K562 (cell line): ENCODE data around the gene NOD2. TPM values are rescaled to one million over a fixed set of nuclear protein-coding genes. Genes with fewer than 3 reads are reported as not detected.

Experiments
- ATAC-seq: fragments of 200-7000 bp; cut with Tn5 transposase; 3 replicates; pipeline ENCODE4 v1.9.1; 2020; ENCODE audit warnings: moderate library complexity
- BruUV-seq: library from RNA; stranded (reverse); fragments of 400-500 nt; replicated peaks from 2 replicates; lab custom pipeline; 2021; lab: Mats Ljungman, UMichigan
- CTCF ChIA-PET: fragments of 300-600 bp; formaldehyde crosslinking; extraction: SDS; loops from one replicate; lab custom pipeline; 2021; ENCODE audit warnings: low intra/inter-chr PET ratio; lab: Yijun Ruan, JAX
- POLR2A ChIA-PET: fragments of 300-600, 350-650 bp; sonication (Branson Sonifier 250); formaldehyde crosslinking; extraction: SDS; loops from one replicate; lab custom pipeline; 2021; ENCODE audit warnings: antibody characterized with exemption, inconsistent platforms; lab: Yijun Ruan, JAX
- DNase-seq, 4 experiments: peaks; one replicate each; pipeline versions ENCODE4 v3.0.0 to v3.0.0-alpha.2; 2011 to 2018; ENCODE audit warnings: low spot score in 3 of 4, mixed read lengths in 3 of 4; ENCODE audit errors: extremely low read depth in 1 of 4
- FAIRE-seq: peaks from 2 replicates; lab custom pipeline; 2011; peaks lifted over from hg19 to GRCh38; lab: Jason Lieb, UNC
- H2AFZ ChIP-seq: 2 replicates; pipeline ENCODE4 v1.6.0; 2011; ENCODE audit warnings: low read depth, low read length, control low read depth, inconsistent platforms
- H3K27ac ChIP-seq: fragments of 200-600 bp; 3 replicates; pipeline ENCODE4 v1.8.0; 2011; ENCODE audit warnings: low read depth, mild to moderate bottlenecking, control low read depth, inconsistent platforms, low read length, moderate library complexity, mixed read lengths; ENCODE audit errors: extremely low read depth
- H3K27me3 ChIP-seq, 2 experiments: fragments of 300-600 bp in 1 of 2; 2 replicates in 1 of 2; 3 replicates in 1 of 2; pipeline versions ENCODE4 v1.6.0 to v1.8.0; 2011; ENCODE audit warnings: inconsistent platforms in 2 of 2, low read length in 2 of 2, mild to moderate bottlenecking in 1 of 2, mixed read lengths in 1 of 2, moderate library complexity in 1 of 2; ENCODE audit not compliant: control insufficient read depth in 2 of 2, insufficient read depth in 2 of 2
- H3K36me3 ChIP-seq: fragments of 300-600 bp; 3 replicates; pipeline ENCODE4 v1.8.0; 2011; ENCODE audit warnings: mild to moderate bottlenecking, low read length, inconsistent platforms; ENCODE audit not compliant: control insufficient read depth, insufficient read depth
- H3K4me1 ChIP-seq, 2 experiments: fragments of 200-600 bp in 1 of 2; replicated peaks in 1 of 2; 2 replicates in 1 of 2; 3 replicates in 1 of 2; pipeline versions ENCODE4 v1.5.1 to v1.8.0; 2011; ENCODE audit warnings: inconsistent platforms in 2 of 2, low read length in 2 of 2, mild to moderate bottlenecking in 1 of 2, mixed read lengths in 1 of 2, moderate library complexity in 1 of 2; ENCODE audit not compliant: control insufficient read depth in 2 of 2, insufficient read depth in 2 of 2
- H3K4me2 ChIP-seq: 2 replicates; pipeline ENCODE4 v1.6.1; 2011; ENCODE audit warnings: low read length, control low read depth, inconsistent platforms, mixed read lengths; ENCODE audit not compliant: insufficient read depth
- H3K4me3 ChIP-seq: fragments of 200-600 bp; sonication (generic), shearing (Covaris generic); 2 replicates; pipeline ENCODE4 v1.5.1; 2016; ENCODE audit warnings: control low read depth, inconsistent platforms
- H3K79me2 ChIP-seq: fragments of 200-600 bp; 3 replicates; pipeline ENCODE4 v1.8.0; 2011; ENCODE audit warnings: low read length, inconsistent platforms; ENCODE audit not compliant: control insufficient read depth, insufficient read depth
- H3K9ac ChIP-seq, 2 experiments: 2 replicates each; pipeline versions ENCODE4 v1.6.0 to v1.6.1; 2011; ENCODE audit warnings: low read depth in 2 of 2, low read length in 2 of 2, control low read depth in 1 of 2, inconsistent platforms in 1 of 2, mild to moderate bottlenecking in 1 of 2, mixed read lengths in 1 of 2; ENCODE audit not compliant: insufficient read depth in 1 of 2
- H3K9me1 ChIP-seq: one replicate; pipeline ENCODE4 v1.6.0; 2011; ENCODE audit warnings: inconsistent platforms, mild to moderate bottlenecking, low read length, moderate library complexity; ENCODE audit not compliant: control insufficient read depth, insufficient read depth
- H3K9me3 ChIP-seq: replicated peaks from 2 replicates; pipeline ENCODE4 v1.5.1; 2011; ENCODE audit warnings: low read depth, low read length, inconsistent platforms; ENCODE audit not compliant: control insufficient read depth, insufficient read depth
- H4K20me1 ChIP-seq: replicated peaks from 2 replicates; pipeline ENCODE4 v1.6.1; 2011; ENCODE audit warnings: low read length, inconsistent platforms, mixed read lengths; ENCODE audit not compliant: control insufficient read depth, insufficient read depth
- BACH1 ChIP-seq: fragments of 200-800 bp; sonication (Bioruptor generic); IDR thresholded peaks from 2 replicates; pipeline ENCODE4 v1.6.1; 2016; ENCODE audit warnings: missing genetic modification characterization, missing compliant biosample characterization
- BCLAF1 ChIP-seq, 2 experiments: fragments of 450-650 bp in 1 of 2; IDR thresholded peaks; 2 replicates each; pipeline ENCODE4 v1.6.1; 2011 to 2017; ENCODE audit warnings: low read depth in 2 of 2, antibody characterized with exemption in 1 of 2, borderline replicate concordance in 1 of 2, low read length in 1 of 2, mild to moderate bottlenecking in 1 of 2, mixed read lengths in 1 of 2; ENCODE audit not compliant: control insufficient read depth in 1 of 2
- CEBPG ChIP-seq, 3 experiments: fragments of 200-800 bp in 1 of 3; sonication (Bioruptor generic) in 1 of 3; sonication (generic) in 1 of 3; formaldehyde crosslinking in 1 of 3; IDR thresholded peaks in 2 of 3; conservative IDR thresholded peaks in 1 of 3; 2 replicates each; pipeline versions ENCODE4 v1.6.1 to v1.8.0; 2016 to 2022; ENCODE audit warnings: missing compliant biosample characterization in 2 of 3, missing genetic modification characterization in 2 of 3, mild to moderate bottlenecking in 1 of 3, missing genetic modification reagents in 1 of 3
- EP400 ChIP-seq: fragments of 450-650 bp; IDR thresholded peaks from 2 replicates; pipeline ENCODE4 v1.6.1; 2017; ENCODE audit warnings: antibody characterized with exemption, mild to moderate bottlenecking, moderate library complexity
- EZH2 ChIP-seq: IDR thresholded peaks from 2 replicates; pipeline ENCODE4 v1.6.1; 2012; ENCODE audit warnings: low read depth, mild to moderate bottlenecking, inconsistent platforms, low read length, borderline replicate concordance
- KAT8 ChIP-seq: fragments of 450-650 bp; IDR thresholded peaks from 2 replicates; pipeline ENCODE4 v1.6.1; 2016; ENCODE audit warnings: low read depth, mild to moderate bottlenecking
- NCOA1 ChIP-seq: fragments of 450-650 bp; IDR thresholded peaks from 2 replicates; pipeline ENCODE4 v1.6.1; 2016; ENCODE audit warnings: low read depth
- POLR2G ChIP-seq: fragments of 200-400 bp; formaldehyde crosslinking; IDR thresholded peaks from 2 replicates; pipeline ENCODE4 v1.6.1; 2017; ENCODE audit warnings: low read depth, mild to moderate bottlenecking, antibody characterized with exemption, low read length, moderate library complexity
- SREBF2 ChIP-seq: sonication (generic); formaldehyde crosslinking; IDR thresholded peaks from 2 replicates; pipeline ENCODE4 v1.4.0; 2020; ENCODE audit warnings: mild to moderate bottlenecking, missing genetic modification reagents
- TAF15 ChIP-seq: fragments of 200-400 bp; formaldehyde crosslinking; IDR thresholded peaks from 2 replicates; pipeline ENCODE4 v1.6.1; 2017; ENCODE audit warnings: mild to moderate bottlenecking, low read depth, low read length, moderate library complexity
- ZBTB7A ChIP-seq: IDR thresholded peaks from 2 replicates; pipeline ENCODE4 v1.6.1; 2011; ENCODE audit warnings: low read depth, mild to moderate bottlenecking, low read length, moderate library complexity, borderline replicate concordance; ENCODE audit not compliant: control insufficient read depth
- ZNF217 ChIP-seq: sonication (generic); formaldehyde crosslinking; IDR thresholded peaks from 2 replicates; pipeline ENCODE4 v1.8.0; 2022; ENCODE audit warnings: mild to moderate bottlenecking, missing genetic modification reagents
- ZNF41 ChIP-seq: fragments of 250-450 bp; sonication (Bioruptor Pico); conservative IDR thresholded peaks from 2 replicates; pipeline ENCODE4 v1.4.0; 2020; ENCODE audit warnings: mild to moderate bottlenecking
- WGBS: fragments of 100-300 bp; shearing (Covaris generic); methylation state at CpG from one replicate; pipeline ENCODE4 v1.1.6; 2016; ENCODE audit warnings: low coverage, mixed read lengths; ENCODE audit not compliant: insufficient coverage; ENCODE audit errors: missing lambda C conversion rate; 5-methylcytosine and 5-hydroxymethylcytosine counted together
- in situ Hi-C: fragments of 300-500 bp; cut with MboI; formaldehyde crosslinking; loops from 4 replicates; pipeline ENCODE4 v1.15.0; 2018; ENCODE audit warnings: inconsistent platforms, mixed read lengths
- intact Hi-C: fragments of 100-400 bp; cut with micrococcal nuclease; formaldehyde crosslinking; loops from 2 replicates; pipeline ENCODE4 v1.14.2; 2022
- polyA plus RNA-seq, 8 experiments: library from polyadenylated mRNA; depleted of rRNA in 4 of 8; stranded (reverse) in 5 of 8; unstranded in 3 of 8; fragments of >200 nt; fragmentation: Nextera tagmentation in 2 of 8; fragmentation: Illumina TruSeq in 1 of 8; extraction: Ambion mirVana in 2 of 8; extraction: Trizol in 1 of 8; gene quantifications; 2 replicates each; pipeline versions ENCODE4 v1.2.1 to v1.2.3, GENCODE V29; 2011 to 2014; ENCODE audit warnings: inconsistent platforms in 1 of 8, missing spikeins in 1 of 8
- total RNA-seq, 7 experiments: library from RNA; depleted of rRNA in 6 of 7; stranded (reverse); fragments of >200 nt in 6 of 7; fragmentation: Illumina TruSeq in 2 of 7; extraction: Trizol in 2 of 7; gene quantifications; 2 replicates each; pipeline versions ENCODE4 v1.2.1 to v1.2.3, GENCODE V29; 2011 to 2021; ENCODE audit warnings: low replicate concordance in 1 of 7
- TF ChIP-seq, protein P1 (sequence below): sonication (generic); formaldehyde crosslinking; IDR thresholded peaks from 2 replicates; pipeline ENCODE4 v1.4.0; 2020; ENCODE audit warnings: mild to moderate bottlenecking, missing genetic modification reagents
- TF ChIP-seq, protein P2 (sequence below): sonication (generic); formaldehyde crosslinking; IDR thresholded peaks from 2 replicates; pipeline ENCODE4 v1.8.0; 2022; ENCODE audit warnings: mild to moderate bottlenecking, low read depth, missing genetic modification reagents

Gene NOD2
- total and polyA plus RNA-seq, 9 of the 15 experiments (the other 6 are each of a cell fraction or from before 2014, with no cell fraction given) = 0.04 TPM; not detected in 8

GRCh38 chr16:50659806-50660205, 33.6 kb upstream of the NOD2 start:
- CTCF ChIA-PET = no interaction called here

More at GRCh38 chr16:50659806-50660205, 33.6 kb upstream of the NOD2 start:
- peaks cover 4 to 19% of the 10 kb centered on the region in 2 experiments; a peak in 3 of 5 replicates for H3K27me3 ChIP-seq
- 0 out of 2 replicates have a peak, but pooled peaks cover 3% of the 10 kb centered on the region for H4K20me1 ChIP-seq
- H3K79me2 ChIP-seq = no peaks in the 10 kb centered on the region
- no peak for FAIRE-seq
- no peak overlapping the region for H2AFZ ChIP-seq
- no peaks in the 10 kb centered on the region for H3K9me3 ChIP-seq
- no peak overlapping the region for H3K4me2 ChIP-seq
- POLR2A ChIA-PET = no interaction called here
- no peaks in the 10 kb centered on the region for H3K36me3 ChIP-seq
- no peak overlapping the region for H3K4me3 ChIP-seq
- H3K9ac ChIP-seq = no peak overlapping the region
- no TSS peak for BruUV-seq
- in situ Hi-C loops = loop anchor here (10.0 kb wide), 1 partner anchor 285 kb away; no protein-coding TSS in a partner anchor
- ATAC-seq = no peak
- H3K4me1 ChIP-seq = peaks cover 0 to under 1% of the 10 kb centered on the region in 2 experiments; a peak in 2 of 5 replicates
- no peak for TF ChIP-seq BACH1
- TF ChIP-seq ZNF41 (CRISPR knock-in tag) = no peak
- TF ChIP-seq SREBF2 (CRISPR knock-in tag) = no peak
- TF ChIP-seq, protein P1, sequence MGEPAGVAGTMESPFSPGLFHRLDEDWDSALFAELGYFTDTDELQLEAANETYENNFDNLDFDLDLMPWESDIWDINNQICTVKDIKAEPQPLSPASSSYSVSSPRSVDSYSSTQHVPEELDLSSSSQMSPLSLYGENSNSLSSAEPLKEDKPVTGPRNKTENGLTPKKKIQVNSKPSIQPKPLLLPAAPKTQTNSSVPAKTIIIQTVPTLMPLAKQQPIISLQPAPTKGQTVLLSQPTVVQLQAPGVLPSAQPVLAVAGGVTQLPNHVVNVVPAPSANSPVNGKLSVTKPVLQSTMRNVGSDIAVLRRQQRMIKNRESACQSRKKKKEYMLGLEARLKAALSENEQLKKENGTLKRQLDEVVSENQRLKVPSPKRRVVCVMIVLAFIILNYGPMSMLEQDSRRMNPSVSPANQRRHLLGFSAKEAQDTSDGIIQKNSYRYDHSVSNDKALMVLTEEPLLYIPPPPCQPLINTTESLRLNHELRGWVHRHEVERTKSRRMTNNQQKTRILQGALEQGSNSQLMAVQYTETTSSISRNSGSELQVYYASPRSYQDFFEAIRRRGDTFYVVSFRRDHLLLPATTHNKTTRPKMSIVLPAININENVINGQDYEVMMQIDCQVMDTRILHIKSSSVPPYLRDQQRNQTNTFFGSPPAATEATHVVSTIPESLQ (CRISPR knock-in tag) = no peak
- TF ChIP-seq EP400 = no peak
- TF ChIP-seq EZH2 = no peak
- no peak for TF ChIP-seq NCOA1
- TF ChIP-seq, protein P2, sequence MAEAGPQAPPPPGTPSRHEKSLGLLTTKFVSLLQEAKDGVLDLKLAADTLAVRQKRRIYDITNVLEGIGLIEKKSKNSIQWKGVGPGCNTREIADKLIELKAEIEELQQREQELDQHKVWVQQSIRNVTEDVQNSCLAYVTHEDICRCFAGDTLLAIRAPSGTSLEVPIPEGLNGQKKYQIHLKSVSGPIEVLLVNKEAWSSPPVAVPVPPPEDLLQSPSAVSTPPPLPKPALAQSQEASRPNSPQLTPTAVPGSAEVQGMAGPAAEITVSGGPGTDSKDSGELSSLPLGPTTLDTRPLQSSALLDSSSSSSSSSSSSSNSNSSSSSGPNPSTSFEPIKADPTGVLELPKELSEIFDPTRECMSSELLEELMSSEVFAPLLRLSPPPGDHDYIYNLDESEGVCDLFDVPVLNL (CRISPR knock-in tag) = no peak
- no peak for TF ChIP-seq POLR2G
- no peak for TF ChIP-seq BCLAF1 (IDR thresholded peaks at IDR 0.05; ENCODE audit: borderline replicate concordance in 1 of 2, control insufficient read depth in 1 of 2, low read depth in 2 of 2, low read length in 1 of 2)
- no peak for TF ChIP-seq TAF15
- no peak for TF ChIP-seq CEBPG (CRISPR knock-in tag; IDR thresholded peaks at IDR 0.05)
- no peak for TF ChIP-seq CEBPG (tag; conservative IDR thresholded peaks at IDR 0.05 in 1 of 2, IDR thresholded peaks at IDR 0.05 in 1 of 2)
- no peak for TF ChIP-seq ZBTB7A
- no peak for TF ChIP-seq ZNF217 (CRISPR knock-in tag)
- no peak for TF ChIP-seq KAT8
- no peaks in the 10 kb centered on the region for H3K9me1 ChIP-seq
- intact Hi-C loops = loop anchor here (10.0 kb wide), 1 partner anchor 65 kb away; no protein-coding TSS in a partner anchor
- no peak for DNase-seq
- no peak overlapping the region for H3K27ac ChIP-seq
- 5% methylated on average over 5 of the region's 5 CpGs for WGBS
